Erythroblast (primary cell): Measurements from ENCODE around the gene ZSCAN5B.
"Not testable (repeated sequence)": the region's sequence is repeated elsewhere in the genome, so short reads cannot be mapped to it uniquely, and the experiment has no call there.

ENCODE experiments used
- DNase-seq, 2 experiments: peaks; one replicate each; lab custom pipeline; 2025; lab: John Stamatoyannopoulos, UW
- GATA1 ChIP-seq: IDR thresholded peaks from 2 replicates; pipeline ENCODE4 v1.6.1; 2011; ENCODE audit warnings: low read depth, mild to moderate bottlenecking, control low read depth, low read length, moderate library complexity
- POLR2A ChIP-seq: IDR thresholded peaks from 2 replicates; pipeline ENCODE4 v1.6.1; 2011; ENCODE audit warnings: mild to moderate bottlenecking, low read length

ZSCAN5B gene

GRCh38 chr19:56159622-56160271 lies 37.8 kb downstream of the ZSCAN5B start:
- no peak for DNase-seq

GRCh38 chr19:56159009-56159559 lies 38.5 kb downstream of the ZSCAN5B start:
- DNase-seq, result no peak
- no peak for TF ChIP-seq GATA1
- no peak for TF ChIP-seq POLR2A

More at GRCh38 chr19:56159622-56160271, 37.8 kb downstream of the ZSCAN5B start:
- TF ChIP-seq POLR2A (no peak), GATA1 (no peak)

- no peak for DNase-seq
- TF ChIP-seq POLR2A, result no peak
- TF ChIP-seq GATA1, result no peak
Measured at GRCh38 chr19:56158170-56158757, 39.3 kb downstream of the ZSCAN5B start.

- TF ChIP-seq GATA1 (no peak), POLR2A (no peak)
Measured at GRCh38 chr19:56156768-56157167, 40.8 kb downstream of the ZSCAN5B start.

GRCh38 chr19:56155124-56155687 lies 42.4 kb downstream of the ZSCAN5B start:
- TF ChIP-seq POLR2A (no peak), GATA1 (no peak)
- peak; percentile 35 to 48 for DNase-seq

More at GRCh38 chr19:56156768-56157167, 40.8 kb downstream of the ZSCAN5B start:
- no peak for DNase-seq

- TF ChIP-seq POLR2A (no peak), GATA1 (no peak)
- no peak for DNase-seq
Measured at GRCh38 chr19:56153507-56153906, 44.1 kb downstream of the ZSCAN5B start.

GRCh38 chr19:56152644-56153043 lies 44.9 kb downstream of the ZSCAN5B start:
- TF ChIP-seq POLR2A (no peak), GATA1 (no peak)
- no peak for DNase-seq

- no peak for DNase-seq
- no peak for TF ChIP-seq GATA1
- TF ChIP-seq POLR2A, result no peak
Measured at GRCh38 chr19:56150358-56150757, 47.2 kb downstream of the ZSCAN5B start.

GRCh38 chr19:56149656-56150038 lies 47.9 kb downstream of the ZSCAN5B start:
- DNase-seq, result no peak
- TF ChIP-seq POLR2A (no peak), GATA1 (no peak)

GRCh38 chr19:56148955-56149655 lies 48.5 kb downstream of the ZSCAN5B start:
- not testable (repeated sequence) for DNase-seq

- DNase-seq, result no peak
- TF ChIP-seq POLR2A (no peak), GATA1 (no peak)
Measured at GRCh38 chr19:56148096-56148495, 49.5 kb downstream of the ZSCAN5B start.

GRCh38 chr19:56147307-56147706 lies 50.3 kb downstream of the ZSCAN5B start:
- no peak for TF ChIP-seq POLR2A
- TF ChIP-seq GATA1, result no peak
- no peak for DNase-seq

GRCh38 chr19:56146904-56147303 lies 50.7 kb downstream of the ZSCAN5B start:
- TF ChIP-seq POLR2A (no peak), GATA1 (no peak)
- no peak for DNase-seq

GRCh38 chr19:56145698-56146097 lies 51.9 kb downstream of the ZSCAN5B start:
- TF ChIP-seq GATA1 (no peak), POLR2A (no peak)
- DNase-seq, result no peak

- no peak for TF ChIP-seq POLR2A
- TF ChIP-seq GATA1, result no peak
Measured at GRCh38 chr19:56144831-56145230, 52.8 kb downstream of the ZSCAN5B start.

More at GRCh38 chr19:56144831-56145230, 52.8 kb downstream of the ZSCAN5B start:
- no peak for DNase-seq
